Panc1 (cell line): ENCODE results near the gene WT1. TPM values are rescaled to one million over a fixed set of nuclear protein-coding genes. Genes with fewer than 3 reads are reported as not detected.

ENCODE experiments used
- ATAC-seq: fragments of 200-7000 bp; cut with Tn5 transposase; 2 replicates; pipeline ENCODE4 v1.9.1; 2020; ENCODE audit warnings: mild to moderate bottlenecking, moderate library complexity
- BruUV-seq: library from RNA; stranded (reverse); fragments of 400-500 nt; replicated peaks from 2 replicates; lab custom pipeline; 2021; lab: Mats Ljungman, UMichigan
- CTCF ChIA-PET: fragments of 300-600 bp; sonication (Branson Sonifier 250); formaldehyde crosslinking; loops from one replicate; lab custom pipeline; 2022; ENCODE audit warnings: antibody characterized with exemption; lab: Charles Lee
- POLR2A ChIA-PET: fragments of 300-600 bp; sonication (Branson Sonifier 250); formaldehyde crosslinking; loops from one replicate; lab custom pipeline; 2022; ENCODE audit warnings: antibody characterized with exemption; lab: Charles Lee
- DNase-seq: peaks from one replicate; pipeline ENCODE4 v3.0.0-alpha.2; 2010; ENCODE audit warnings: low read depth, low spot score
- H3K27ac ChIP-seq: 2 replicates; pipeline ENCODE4 v1.5.1; 2011; ENCODE audit warnings: mild to moderate bottlenecking, low read length, inconsistent platforms
- H3K27me3 ChIP-seq: fragments of 200-500 bp; sonication (Bioruptor generic); 2 replicates; pipeline ENCODE4 v1.6.0; 2014; ENCODE audit warnings: low read length, inconsistent platforms; ENCODE audit not compliant: control insufficient read depth, insufficient read depth
- H3K36me3 ChIP-seq: fragments of 200-500 bp; sonication (Bioruptor generic); 2 replicates; pipeline ENCODE4 v1.5.1; 2014; ENCODE audit warnings: inconsistent platforms, mild to moderate bottlenecking, low read length, moderate library complexity; ENCODE audit not compliant: control insufficient read depth, insufficient read depth
- H3K4me1 ChIP-seq: 2 replicates; pipeline ENCODE4 v1.5.1; 2011; ENCODE audit warnings: inconsistent platforms, mild to moderate bottlenecking, low read length, moderate library complexity; ENCODE audit not compliant: control insufficient read depth, insufficient read depth
- H3K4me3 ChIP-seq, 2 experiments: 2 replicates each; pipeline ENCODE4 v1.5.1; 2011 to 2012; ENCODE audit warnings: low read depth in 2 of 2, low read length in 2 of 2, mild to moderate bottlenecking in 2 of 2, inconsistent platforms in 1 of 2, moderate library complexity in 1 of 2
- H3K9me3 ChIP-seq: fragments of 200-500 bp; sonication (Bioruptor generic); 2 replicates; pipeline ENCODE4 v1.5.1; 2014; ENCODE audit warnings: low read depth, mild to moderate bottlenecking, inconsistent platforms, low read length, moderate library complexity; ENCODE audit not compliant: control insufficient read depth, insufficient read depth
- POLR2AphosphoS5 ChIP-seq: IDR thresholded peaks from 2 replicates; pipeline ENCODE4 v1.6.1; 2012; ENCODE audit warnings: mild to moderate bottlenecking, low read depth, low read length, moderate library complexity
- SIN3A ChIP-seq: IDR thresholded peaks from 2 replicates; pipeline ENCODE4 v1.6.1; 2012; ENCODE audit warnings: low read depth, mild to moderate bottlenecking, low read length, moderate library complexity, borderline replicate concordance; ENCODE audit not compliant: insufficient read depth
- TCF7L2 ChIP-seq: IDR thresholded peaks from 2 replicates; pipeline ENCODE4 v1.6.1; 2011; ENCODE audit warnings: mild to moderate bottlenecking, low read depth, low read length, inconsistent platforms
- in situ Hi-C: cut with HindIII; loops from 2 replicates; pipeline ENCODE4 v1.10.0; 2016; ENCODE audit warnings: low sequenced_read_pairs, low pct_unique_long_range_greater_than_20kb
- intact Hi-C: fragments of 100-400 bp; cut with micrococcal nuclease; formaldehyde crosslinking; loops from one replicate; pipeline ENCODE4 v1.10.0; 2022; ENCODE audit not compliant: unreplicated experiment
- total RNA-seq: library from RNA; stranded (reverse); gene quantifications from one replicate; pipeline ENCODE4 v1.2.1, GENCODE V29; 2021; ENCODE audit not compliant: unreplicated experiment
- TF ChIP-seq, protein P1 (sequence below), 2 experiments: IDR thresholded peaks; 2 replicates each; pipeline ENCODE4 v1.6.1; 2011 to 2012; ENCODE audit warnings: low read depth in 2 of 2, control low read depth in 1 of 2, low read length in 1 of 2, mild to moderate bottlenecking in 1 of 2, moderate library complexity in 1 of 2; ENCODE audit not compliant: insufficient read depth in 1 of 2
- TF ChIP-seq, protein P2 (sequence below): fragments of 450-650 bp; IDR thresholded peaks from 2 replicates; pipeline ENCODE4 v1.5.1; 2017; ENCODE audit warnings: mild to moderate bottlenecking

WT1 gene
- total RNA-seq, 1 experiment from 2014 or later: 15.9 TPM

DNA sequence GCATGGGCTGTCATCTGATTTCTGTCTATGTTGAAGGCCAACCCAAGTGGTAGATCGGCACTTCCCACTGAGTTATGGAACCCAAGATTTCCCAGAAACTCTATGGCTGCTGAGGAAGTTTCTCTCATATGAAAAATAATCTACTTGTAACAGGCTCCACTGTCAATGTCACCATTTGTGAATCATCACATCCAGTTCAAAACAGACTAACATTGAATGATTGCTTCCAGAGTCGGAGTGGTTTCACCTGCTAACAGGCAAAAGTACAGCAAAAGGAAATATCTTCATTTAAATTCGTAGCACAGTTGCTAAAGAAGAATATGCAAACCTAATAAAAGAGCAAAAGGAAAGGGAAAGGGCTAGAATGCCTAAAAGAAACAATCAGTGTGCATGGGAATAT is 12.8 kb downstream of the WT1 start:
- POLR2A ChIA-PET: no interaction called here
- in situ Hi-C loops (no loop called here), intact Hi-C loops (no loop called here)
- no TSS peak for BruUV-seq
- H3K27me3 ChIP-seq: no peaks in the 10 kb centered on the region
- TF ChIP-seq TCF7L2 (no peak), POLR2AphosphoS5 (no peak), SIN3A (no peak)
- TF ChIP-seq, protein P1, sequence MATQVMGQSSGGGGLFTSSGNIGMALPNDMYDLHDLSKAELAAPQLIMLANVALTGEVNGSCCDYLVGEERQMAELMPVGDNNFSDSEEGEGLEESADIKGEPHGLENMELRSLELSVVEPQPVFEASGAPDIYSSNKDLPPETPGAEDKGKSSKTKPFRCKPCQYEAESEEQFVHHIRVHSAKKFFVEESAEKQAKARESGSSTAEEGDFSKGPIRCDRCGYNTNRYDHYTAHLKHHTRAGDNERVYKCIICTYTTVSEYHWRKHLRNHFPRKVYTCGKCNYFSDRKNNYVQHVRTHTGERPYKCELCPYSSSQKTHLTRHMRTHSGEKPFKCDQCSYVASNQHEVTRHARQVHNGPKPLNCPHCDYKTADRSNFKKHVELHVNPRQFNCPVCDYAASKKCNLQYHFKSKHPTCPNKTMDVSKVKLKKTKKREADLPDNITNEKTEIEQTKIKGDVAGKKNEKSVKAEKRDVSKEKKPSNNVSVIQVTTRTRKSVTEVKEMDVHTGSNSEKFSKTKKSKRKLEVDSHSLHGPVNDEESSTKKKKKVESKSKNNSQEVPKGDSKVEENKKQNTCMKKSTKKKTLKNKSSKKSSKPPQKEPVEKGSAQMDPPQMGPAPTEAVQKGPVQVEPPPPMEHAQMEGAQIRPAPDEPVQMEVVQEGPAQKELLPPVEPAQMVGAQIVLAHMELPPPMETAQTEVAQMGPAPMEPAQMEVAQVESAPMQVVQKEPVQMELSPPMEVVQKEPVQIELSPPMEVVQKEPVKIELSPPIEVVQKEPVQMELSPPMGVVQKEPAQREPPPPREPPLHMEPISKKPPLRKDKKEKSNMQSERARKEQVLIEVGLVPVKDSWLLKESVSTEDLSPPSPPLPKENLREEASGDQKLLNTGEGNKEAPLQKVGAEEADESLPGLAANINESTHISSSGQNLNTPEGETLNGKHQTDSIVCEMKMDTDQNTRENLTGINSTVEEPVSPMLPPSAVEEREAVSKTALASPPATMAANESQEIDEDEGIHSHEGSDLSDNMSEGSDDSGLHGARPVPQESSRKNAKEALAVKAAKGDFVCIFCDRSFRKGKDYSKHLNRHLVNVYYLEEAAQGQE (IDR thresholded peaks at IDR 0.05; ENCODE audit: insufficient read depth in 1 of 2, low read depth in 2 of 2, low read length in 1 of 2): no peak
- TF ChIP-seq, protein P2, sequence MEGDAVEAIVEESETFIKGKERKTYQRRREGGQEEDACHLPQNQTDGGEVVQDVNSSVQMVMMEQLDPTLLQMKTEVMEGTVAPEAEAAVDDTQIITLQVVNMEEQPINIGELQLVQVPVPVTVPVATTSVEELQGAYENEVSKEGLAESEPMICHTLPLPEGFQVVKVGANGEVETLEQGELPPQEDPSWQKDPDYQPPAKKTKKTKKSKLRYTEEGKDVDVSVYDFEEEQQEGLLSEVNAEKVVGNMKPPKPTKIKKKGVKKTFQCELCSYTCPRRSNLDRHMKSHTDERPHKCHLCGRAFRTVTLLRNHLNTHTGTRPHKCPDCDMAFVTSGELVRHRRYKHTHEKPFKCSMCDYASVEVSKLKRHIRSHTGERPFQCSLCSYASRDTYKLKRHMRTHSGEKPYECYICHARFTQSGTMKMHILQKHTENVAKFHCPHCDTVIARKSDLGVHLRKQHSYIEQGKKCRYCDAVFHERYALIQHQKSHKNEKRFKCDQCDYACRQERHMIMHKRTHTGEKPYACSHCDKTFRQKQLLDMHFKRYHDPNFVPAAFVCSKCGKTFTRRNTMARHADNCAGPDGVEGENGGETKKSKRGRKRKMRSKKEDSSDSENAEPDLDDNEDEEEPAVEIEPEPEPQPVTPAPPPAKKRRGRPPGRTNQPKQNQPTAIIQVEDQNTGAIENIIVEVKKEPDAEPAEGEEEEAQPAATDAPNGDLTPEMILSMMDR: no peak
- no peaks in the 10 kb centered on the region for H3K36me3 ChIP-seq
- CTCF ChIA-PET: no interaction called here
- H3K27ac ChIP-seq: peak overlapping the region; percentile 65
- peaks cover 18% of the 10 kb centered on the region for H3K4me1 ChIP-seq
- no peaks in the 10 kb centered on the region for H3K9me3 ChIP-seq
- no peak overlapping the region for H3K4me3 ChIP-seq
- DNase-seq (no peak), ATAC-seq (no peak)

DNA sequence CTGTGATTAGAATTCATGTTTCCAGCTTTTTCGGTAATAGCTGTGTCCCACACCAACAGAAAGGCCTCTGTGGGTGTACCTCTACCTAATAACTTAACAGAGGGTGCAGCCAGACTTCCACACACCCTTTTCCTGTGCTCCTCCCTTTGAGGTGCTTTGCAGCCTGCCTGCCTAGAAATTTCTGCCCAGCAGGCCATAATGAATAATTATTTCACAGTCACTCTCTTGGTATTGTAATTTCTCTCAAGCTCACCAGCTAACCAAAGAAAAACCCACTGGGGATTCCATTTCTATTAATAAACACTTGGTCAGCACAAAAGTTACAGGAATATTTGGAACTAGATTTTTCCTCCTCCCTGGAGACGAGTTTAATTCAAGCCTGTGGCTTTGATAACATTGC is 13.3 kb downstream of the WT1 start:
- Histone ChIP-seq H3K27me3 (no peaks in the 10 kb centered on the region), H3K27ac (peak overlapping the region; percentile 65), H3K9me3 (no peaks in the 10 kb centered on the region), H3K4me3 (no peak overlapping the region), H3K4me1 (peaks cover 18% of the 10 kb centered on the region), H3K36me3 (no peaks in the 10 kb centered on the region)
- intact Hi-C loops (no loop called here), in situ Hi-C loops (no loop called here)
- no peak for TF ChIP-seq TCF7L2
- CTCF ChIA-PET: no interaction called here
- BruUV-seq: no TSS peak
- ATAC-seq: no peak
- no peak for DNase-seq
- POLR2A ChIA-PET: interaction anchor here (0.6 kb wide), 1 partner anchor 9 kb away, joined by 3 read pairs; no protein-coding TSS in a partner anchor
